SK-N-SH (cell line): ENCODE data around the gene ZNF562. TPM values are rescaled to one million over a fixed set of nuclear protein-coding genes. Genes with fewer than 3 reads are reported as not detected.

ENCODE experiments used
- CTCF ChIA-PET: fragments of 300-600, 350-600 bp; formaldehyde crosslinking; extraction: SDS; loops from one replicate; lab custom pipeline; 2021; lab: Yijun Ruan, JAX
- POLR2A ChIA-PET: fragments of 350-600 bp; sonication (Branson Sonifier 250); formaldehyde crosslinking; extraction: SDS; loops from one replicate; lab custom pipeline; 2020; ENCODE audit warnings: antibody characterized with exemption, inconsistent platforms; lab: Yijun Ruan, JAX
- DNase-seq: peaks from one replicate; pipeline ENCODE4 v3.0.0; 2012
- H2AFZ ChIP-seq: fragments of 200-600 bp; sonication (generic); 2 replicates; pipeline ENCODE4 v1.8.1; 2016; ENCODE audit warnings: antibody characterized with exemption, mild to moderate bottlenecking, low read depth
- H3F3A ChIP-seq: fragments of 200-600 bp; sonication (generic); replicated peaks from 2 replicates; pipeline ENCODE3; 2016; ENCODE audit warnings: antibody characterized with exemption, mild to moderate bottlenecking; ENCODE audit not compliant: insufficient read depth
- H3K27ac ChIP-seq, 2 experiments: fragments of 200-500 bp in 1 of 2; fragments of 200-600 bp in 1 of 2; sonication (Bioruptor generic) in 1 of 2; sonication (generic), shearing (Covaris generic) in 1 of 2; 2 replicates each; pipeline versions ENCODE4 v1.5.1 to v1.6.1; 2014 to 2016; ENCODE audit warnings: low read depth in 2 of 2, inconsistent platforms in 1 of 2, low read length in 1 of 2, mild to moderate bottlenecking in 1 of 2, mixed read lengths in 1 of 2
- H3K27me3 ChIP-seq: fragments of 200-600 bp; sonication (generic), shearing (Covaris generic); 2 replicates; pipeline ENCODE4 v1.6.1; 2016; ENCODE audit warnings: mixed run types; ENCODE audit not compliant: insufficient read depth
- H3K36me3 ChIP-seq, 2 experiments: fragments of 200-500 bp in 1 of 2; fragments of 200-600 bp in 1 of 2; sonication (Bioruptor generic) in 1 of 2; sonication (generic) in 1 of 2; replicated peaks in 1 of 2; 2 replicates each; pipeline versions ENCODE3 to v1.5.1; 2014 to 2016; ENCODE audit warnings: low read length in 1 of 2, mild to moderate bottlenecking in 1 of 2; ENCODE audit not compliant: insufficient read depth in 2 of 2, control insufficient read depth in 1 of 2
- H3K4me1 ChIP-seq, 2 experiments: fragments of 200-500 bp in 1 of 2; fragments of 200-600 bp in 1 of 2; sonication (Bioruptor generic) in 1 of 2; sonication (generic), shearing (Covaris generic) in 1 of 2; 2 replicates each; pipeline versions ENCODE4 v1.5.1 to v1.6.1; 2014 to 2016; ENCODE audit warnings: low read depth in 1 of 2, low read length in 1 of 2, mixed run types in 1 of 2; ENCODE audit not compliant: insufficient read depth in 2 of 2, control insufficient read depth in 1 of 2
- H3K4me2 ChIP-seq: fragments of 200-600 bp; sonication (generic), shearing (Covaris generic); 2 replicates; pipeline ENCODE4 v1.6.1; 2017; ENCODE audit warnings: mixed run types
- H3K4me3 ChIP-seq, 2 experiments: fragments of 200-500 bp in 1 of 2; fragments of 200-600 bp in 1 of 2; sonication (Bioruptor generic) in 1 of 2; sonication (generic), shearing (Covaris generic) in 1 of 2; 2 replicates each; pipeline versions ENCODE4 v1.5.1 to v1.8.1; 2014 to 2016; ENCODE audit warnings: low read depth in 2 of 2, inconsistent platforms in 1 of 2, low read length in 1 of 2, mild to moderate bottlenecking in 1 of 2, mixed read lengths in 1 of 2, moderate library complexity in 1 of 2
- H3K79me2 ChIP-seq: fragments of 200-600 bp; sonication (generic); 2 replicates; pipeline ENCODE4 v1.8.1; 2017; ENCODE audit warnings: mild to moderate bottlenecking; ENCODE audit not compliant: insufficient read depth
- H3K9ac ChIP-seq: fragments of 200-600 bp; sonication (generic); 2 replicates; pipeline ENCODE4 v1.6.1; 2017; ENCODE audit warnings: mixed run types
- H3K9me2 ChIP-seq: fragments of 200-600 bp; sonication (generic); 2 replicates; pipeline ENCODE4 v1.6.1; 2017; ENCODE audit warnings: mixed run types
- H3K9me3 ChIP-seq: fragments of 200-600 bp; sonication (generic); 2 replicates; pipeline ENCODE4 v1.6.1; 2017; ENCODE audit warnings: mixed run types, mild to moderate bottlenecking, moderate library complexity
- H4K20me1 ChIP-seq: fragments of 200-600 bp; sonication (generic); 2 replicates; pipeline ENCODE4 v1.6.1; 2017; ENCODE audit warnings: mild to moderate bottlenecking, mixed run types; ENCODE audit not compliant: insufficient read depth
- EP300 ChIP-seq, 2 experiments: IDR thresholded peaks; 2 replicates each; pipeline versions ENCODE4 v1.4.0 to v1.6.1; 2012; ENCODE audit warnings: borderline replicate concordance in 1 of 2, low read depth in 1 of 2, low read length in 1 of 2
- IRF3 ChIP-seq: fragments of 150-350 bp; IDR thresholded peaks from 2 replicates; pipeline ENCODE4 v1.6.1; 2016; ENCODE audit warnings: mild to moderate bottlenecking, low read depth, low read length
- MAX ChIP-seq: IDR thresholded peaks from 2 replicates; pipeline ENCODE4 v1.4.0; 2012; ENCODE audit warnings: low read depth
- NFIC ChIP-seq: IDR thresholded peaks from 2 replicates; pipeline ENCODE4 v1.4.0; 2012; ENCODE audit warnings: borderline replicate concordance
- NRF1 ChIP-seq: IDR thresholded peaks from 2 replicates; pipeline ENCODE4 v1.6.1; 2012; ENCODE audit warnings: low read depth, mild to moderate bottlenecking, low read length
- RCOR1 ChIP-seq: fragments of 150-350 bp; IDR thresholded peaks from 2 replicates; pipeline ENCODE4 v1.6.1; 2017; ENCODE audit warnings: antibody characterized with exemption, low read length
- SMC3 ChIP-seq: IDR thresholded peaks from 2 replicates; pipeline ENCODE4 v1.6.1; 2012; ENCODE audit warnings: low read depth, low read length, improper control_type of control experiment
- TAF1 ChIP-seq: IDR thresholded peaks from 2 replicates; pipeline ENCODE4 v1.6.1; 2012; ENCODE audit warnings: low read depth, mild to moderate bottlenecking, low read length, moderate library complexity, borderline replicate concordance
- YY1 ChIP-seq: IDR thresholded peaks from 2 replicates; pipeline ENCODE4 v1.4.0; 2012; ENCODE audit warnings: low read depth, mild to moderate bottlenecking
- ZBTB33 ChIP-seq: IDR thresholded peaks from 2 replicates; pipeline ENCODE4 v1.4.0; 2012; ENCODE audit warnings: low read depth, borderline replicate concordance
- WGBS: methylation state at CpG from one replicate; pipeline ENCODE4 v1.1.6; 2017; ENCODE audit warnings: low lambda C conversion rate; 5-methylcytosine and 5-hydroxymethylcytosine counted together
- polyA plus RNA-seq, 3 experiments: library from polyadenylated mRNA; depleted of rRNA; stranded (reverse); fragments of >200 nt; gene quantifications; 2 replicates each; pipeline ENCODE4 v1.2.3, GENCODE V29; 2012

The ZNF562 gene
- polyA plus RNA-seq, 1 of the 3 experiments (the other 2 are of a cell fraction): 3.1 TPM

- DNase-seq: no peak
- POLR2A ChIA-PET: no interaction called here
- H3K4me3 ChIP-seq: no peak overlapping the region
- TF ChIP-seq SMC3: no peak
- TF ChIP-seq NRF1: no peak
- no peak for TF ChIP-seq MAX
- no peak for TF ChIP-seq IRF3
- no peak for TF ChIP-seq TAF1
- TF ChIP-seq EP300 (IDR thresholded peaks at IDR 0.05; ENCODE audit: borderline replicate concordance in 1 of 2, low read depth in 1 of 2, low read length in 1 of 2): no peak
- TF ChIP-seq RCOR1: no peak
- TF ChIP-seq, all 33 proteins: peak for 0
- H3F3A ChIP-seq: no peaks in the 10 kb centered on the region
- no peaks in the 10 kb centered on the region for H3K9me2 ChIP-seq
- no peaks in the 10 kb centered on the region; the same call in 1 of the 2 replicates for H3K27me3 ChIP-seq
- no peaks in the 10 kb centered on the region for H3K9me3 ChIP-seq
- no peak overlapping the region for H3K9ac ChIP-seq
- no peaks in the 10 kb centered on the region for H3K36me3 ChIP-seq
- no peaks in the 10 kb centered on the region for H3K79me2 ChIP-seq
- no peak overlapping the region for H2AFZ ChIP-seq
- no peaks in the 10 kb centered on the region for H4K20me1 ChIP-seq
- no peaks in the 10 kb centered on the region for H3K4me1 ChIP-seq
- 9% methylated on average over 4 of the region's 6 CpGs for WGBS
- CTCF ChIA-PET: interaction anchor here (0.8 kb wide), 1 partner anchor 80 kb away, joined by 3 read pairs; no protein-coding TSS in a partner anchor
- no peak overlapping the region for H3K27ac ChIP-seq
- H3K4me2 ChIP-seq: no peak overlapping the region
These were observed 30.9 kb upstream of the ZNF562 start for GRCh38 chr19:9705836-9706235.

GRCh38 chr19:9702186-9702585, 27.3 kb upstream of the ZNF562 start:
- TF ChIP-seq NFIC (no peak), YY1 (no peak), ZBTB33 (no peak)
- Histone ChIP-seq H3K27ac (no peak overlapping the region), H3K4me1 (no peaks in the 10 kb centered on the region), H4K20me1 (no peaks in the 10 kb centered on the region), H2AFZ (no peak overlapping the region), H3K27me3 (no peaks in the 10 kb centered on the region), H3K4me3 (no peak overlapping the region), H3K4me2 (peak overlapping the region; percentile 47; the same call in 1 of the 2 replicates), H3K9me3 (no peaks in the 10 kb centered on the region), H3K79me2 (no peaks in the 10 kb centered on the region), H3K9ac (no peak overlapping the region), H3K36me3 (no peaks in the 10 kb centered on the region), H3K9me2 (no peaks in the 10 kb centered on the region), H3F3A (no peaks in the 10 kb centered on the region)
- WGBS: 38% methylated on average over 6 of the region's 6 CpGs
- DNase-seq: no peak
- ChIA-PET CTCF (no interaction called here), POLR2A (no interaction called here)
